ENCODE measurements around the gene NTPCR. TPM values are rescaled to one million over a fixed set of nuclear protein-coding genes. Genes with fewer than 3 reads are reported as not detected.

Gene NTPCR
- 97.7 TPM for polyA plus RNA-seq (2013, experiment 1 of 2)
- polyA plus RNA-seq (2013, experiment 2 of 2), result 101 TPM

- H3K4me1 ChIP-seq (ENCODE audit: control insufficient read depth, insufficient read depth, low read length, poor library complexity, severe bottlenecking), result peaks cover 22% of the 10 kb centered on the region
- H3K4me3 ChIP-seq (ENCODE audit: extremely low read depth, insufficient read depth, low read length, poor library complexity, severe bottlenecking), result peak within 1 kb of the TSS; percentile 86
- WGBS, 2 experiments (ENCODE audit: insufficient coverage in 2 of 2), result 0% methylated on average over 30 to 34 of the region's 56 CpGs
- no peaks in the 10 kb centered on the region for H3K36me3 ChIP-seq (ENCODE audit: control insufficient read depth, insufficient read depth, low read length)
- peak within 1 kb of the TSS; percentile 91 for H3K27ac ChIP-seq (ENCODE audit: low read depth, low read length, severe bottlenecking)
- H3K9me3 ChIP-seq (ENCODE audit: control insufficient read depth, low read length), result no peaks in the 10 kb centered on the region
Observed at GRCh38 chr1:232950197-232951176, at the start of gene NTPCR. TSS of gene NTPCR (plus strand) at chr1:232950611. CDS start at chr1:232950711, 100 bp downstream.

- no peak overlapping the region for H3K27ac ChIP-seq (ENCODE audit: low read depth, low read length, severe bottlenecking)
- 85 to 96% methylated on average over 8 of the region's 10 CpGs for WGBS, 2 experiments (ENCODE audit: insufficient coverage in 2 of 2)
- H3K4me1 ChIP-seq (ENCODE audit: control insufficient read depth, insufficient read depth, low read length, poor library complexity, severe bottlenecking), result peaks cover 19% of the 10 kb centered on the region
- H3K4me3 ChIP-seq (ENCODE audit: extremely low read depth, insufficient read depth, low read length, poor library complexity, severe bottlenecking), result no peak overlapping the region
- H3K36me3 ChIP-seq (ENCODE audit: control insufficient read depth, insufficient read depth, low read length), result no peaks in the 10 kb centered on the region
- H3K9me3 ChIP-seq (ENCODE audit: control insufficient read depth, low read length), result peaks cover 3% of the 10 kb centered on the region
Observed at GRCh38 chr1:232900818-232901217, 49.6 kb upstream of the NTPCR start.

- Histone ChIP-seq H3K4me1 (ENCODE audit: control insufficient read depth, insufficient read depth, low read length, poor library complexity, severe bottlenecking) (peaks cover 20% of the 10 kb centered on the region), H3K36me3 (ENCODE audit: control insufficient read depth, insufficient read depth, low read length) (no peaks in the 10 kb centered on the region), H3K4me3 (ENCODE audit: extremely low read depth, insufficient read depth, low read length, poor library complexity, severe bottlenecking) (no peak overlapping the region), H3K27ac (ENCODE audit: low read depth, low read length, severe bottlenecking) (no peak overlapping the region), H3K9me3 (ENCODE audit: control insufficient read depth, low read length) (peaks cover 3% of the 10 kb centered on the region)
- WGBS, 2 experiments (ENCODE audit: insufficient coverage in 2 of 2), result 57 to 60% methylated on average over 4 of the region's 4 CpGs
Observed at GRCh38 chr1:232901255-232901654, 49.2 kb upstream of the NTPCR start.

GRCh38 chr1:232902774-232903350 lies 47.5 kb upstream of the NTPCR start:
- WGBS, 2 experiments (ENCODE audit: insufficient coverage in 2 of 2), result 76 to 97% methylated on average over 3 of the region's 4 CpGs
- no peaks in the 10 kb centered on the region for H3K36me3 ChIP-seq (ENCODE audit: control insufficient read depth, insufficient read depth, low read length)
- no peak overlapping the region for H3K4me3 ChIP-seq (ENCODE audit: extremely low read depth, insufficient read depth, low read length, poor library complexity, severe bottlenecking)
- peaks cover 20% of the 10 kb centered on the region for H3K4me1 ChIP-seq (ENCODE audit: control insufficient read depth, insufficient read depth, low read length, poor library complexity, severe bottlenecking)
- H3K27ac ChIP-seq (ENCODE audit: low read depth, low read length, severe bottlenecking), result no peak overlapping the region
- peaks cover 3% of the 10 kb centered on the region for H3K9me3 ChIP-seq (ENCODE audit: control insufficient read depth, low read length)

- 76 to 80% methylated on average over 3 to 4 of the region's 4 CpGs for WGBS, 2 experiments (ENCODE audit: insufficient coverage in 2 of 2)
- H3K27ac ChIP-seq (ENCODE audit: low read depth, low read length, severe bottlenecking), result no peak overlapping the region
- H3K9me3 ChIP-seq (ENCODE audit: control insufficient read depth, low read length), result peaks cover 3% of the 10 kb centered on the region
- no peaks in the 10 kb centered on the region for H3K36me3 ChIP-seq (ENCODE audit: control insufficient read depth, insufficient read depth, low read length)
- H3K4me1 ChIP-seq (ENCODE audit: control insufficient read depth, insufficient read depth, low read length, poor library complexity, severe bottlenecking), result peaks cover 20% of the 10 kb centered on the region
- H3K4me3 ChIP-seq (ENCODE audit: extremely low read depth, insufficient read depth, low read length, poor library complexity, severe bottlenecking), result no peak overlapping the region
Observed at GRCh38 chr1:232904131-232904530, 46.3 kb upstream of the NTPCR start.

GRCh38 chr1:232904566-232904965 lies 45.8 kb upstream of the NTPCR start:
- peaks cover 3% of the 10 kb centered on the region for H3K9me3 ChIP-seq (ENCODE audit: control insufficient read depth, low read length)
- H3K4me3 ChIP-seq (ENCODE audit: extremely low read depth, insufficient read depth, low read length, poor library complexity, severe bottlenecking), result no peak overlapping the region
- WGBS, 2 experiments (ENCODE audit: insufficient coverage in 2 of 2), result no CpG with 5 or more reads among the region's 1 CpG
- H3K4me1 ChIP-seq (ENCODE audit: control insufficient read depth, insufficient read depth, low read length, poor library complexity, severe bottlenecking), result peaks cover 20% of the 10 kb centered on the region
- no peaks in the 10 kb centered on the region for H3K36me3 ChIP-seq (ENCODE audit: control insufficient read depth, insufficient read depth, low read length)
- no peak overlapping the region for H3K27ac ChIP-seq (ENCODE audit: low read depth, low read length, severe bottlenecking)

- no peak overlapping the region for H3K4me3 ChIP-seq (ENCODE audit: extremely low read depth, insufficient read depth, low read length, poor library complexity, severe bottlenecking)
- H3K36me3 ChIP-seq (ENCODE audit: control insufficient read depth, insufficient read depth, low read length), result no peaks in the 10 kb centered on the region
- peaks cover 3% of the 10 kb centered on the region for H3K9me3 ChIP-seq (ENCODE audit: control insufficient read depth, low read length)
- H3K27ac ChIP-seq (ENCODE audit: low read depth, low read length, severe bottlenecking), result no peak overlapping the region
- H3K4me1 ChIP-seq (ENCODE audit: control insufficient read depth, insufficient read depth, low read length, poor library complexity, severe bottlenecking), result peaks cover 20% of the 10 kb centered on the region
- 79 to 88% methylated on average over 2 to 4 of the region's 4 CpGs for WGBS, 2 experiments (ENCODE audit: insufficient coverage in 2 of 2)
Observed at GRCh38 chr1:232905331-232906034, 44.9 kb upstream of the NTPCR start.

- Histone ChIP-seq H3K4me1 (ENCODE audit: control insufficient read depth, insufficient read depth, low read length, poor library complexity, severe bottlenecking) (peaks cover 10% of the 10 kb centered on the region), H3K27ac (ENCODE audit: low read depth, low read length, severe bottlenecking) (no peak overlapping the region), H3K36me3 (ENCODE audit: control insufficient read depth, insufficient read depth, low read length) (no peaks in the 10 kb centered on the region), H3K9me3 (ENCODE audit: control insufficient read depth, low read length) (peaks cover 3% of the 10 kb centered on the region), H3K4me3 (ENCODE audit: extremely low read depth, insufficient read depth, low read length, poor library complexity, severe bottlenecking) (no peak overlapping the region)
- WGBS, 2 experiments (ENCODE audit: insufficient coverage in 2 of 2), result 98 to 100% methylated on average over 6 of the region's 6 CpGs
Observed at GRCh38 chr1:232906441-232906840, 44.0 kb upstream of the NTPCR start.

GRCh38 chr1:232908831-232909230 lies 41.6 kb upstream of the NTPCR start:
- Histone ChIP-seq H3K27ac (ENCODE audit: low read depth, low read length, severe bottlenecking) (no peak overlapping the region), H3K4me1 (ENCODE audit: control insufficient read depth, insufficient read depth, low read length, poor library complexity, severe bottlenecking) (peaks cover 9% of the 10 kb centered on the region), H3K9me3 (ENCODE audit: control insufficient read depth, low read length) (no peaks in the 10 kb centered on the region), H3K4me3 (ENCODE audit: extremely low read depth, insufficient read depth, low read length, poor library complexity, severe bottlenecking) (no peak overlapping the region), H3K36me3 (ENCODE audit: control insufficient read depth, insufficient read depth, low read length) (no peaks in the 10 kb centered on the region)
- 90 to 97% methylated on average over 6 to 7 of the region's 7 CpGs for WGBS, 2 experiments (ENCODE audit: insufficient coverage in 2 of 2)

GRCh38 chr1:232909752-232910151 lies 40.7 kb upstream of the NTPCR start:
- no peak overlapping the region for H3K4me3 ChIP-seq (ENCODE audit: extremely low read depth, insufficient read depth, low read length, poor library complexity, severe bottlenecking)
- peaks cover 9% of the 10 kb centered on the region for H3K4me1 ChIP-seq (ENCODE audit: control insufficient read depth, insufficient read depth, low read length, poor library complexity, severe bottlenecking)
- no peaks in the 10 kb centered on the region for H3K9me3 ChIP-seq (ENCODE audit: control insufficient read depth, low read length)
- H3K36me3 ChIP-seq (ENCODE audit: control insufficient read depth, insufficient read depth, low read length), result no peaks in the 10 kb centered on the region
- no peak overlapping the region for H3K27ac ChIP-seq (ENCODE audit: low read depth, low read length, severe bottlenecking)
- 100% methylated on average over 2 to 3 of the region's 4 CpGs for WGBS, 2 experiments (ENCODE audit: insufficient coverage in 2 of 2)
